Vagina (tissue), 2 donors: Measurements from ENCODE around the gene MED17. TPM values are rescaled to one million over a fixed set of nuclear protein-coding genes. Genes with fewer than 3 reads are reported as not detected.

ENCODE experiments used
- DNase-seq, 2 donors: peaks; one replicate each; pipeline ENCODE4 v3.0.0-alpha.2; 2017; ENCODE audit errors: extremely low spot score in 2 of 2
- H3K27ac ChIP-seq: fragments of 200-600 bp; sonication (generic); one replicate; pipeline ENCODE4 v1.5.1; 2019
- H3K27me3 ChIP-seq: fragments of 200-600 bp; sonication (generic); one replicate; pipeline ENCODE4 v1.5.1; 2019
- H3K36me3 ChIP-seq, 2 donors: fragments of 200-600 bp; sonication (generic); one replicate each; pipeline ENCODE4 v1.5.1; 2017 to 2019
- H3K4me1 ChIP-seq: fragments of 200-600 bp; sonication (generic); one replicate; pipeline ENCODE4 v1.5.1; 2019
- H3K4me3 ChIP-seq, 2 donors: fragments of 200-600 bp; sonication (generic); 1 replicate in 1 of 2; 2 replicates in 1 of 2; pipeline ENCODE4 v1.5.1; 2016 to 2019
- H3K9me3 ChIP-seq: fragments of 200-600 bp; sonication (generic); one replicate; pipeline ENCODE4 v1.5.1; 2019
- POLR2A ChIP-seq, 2 donors: fragments of 450-650 bp; IDR thresholded peaks; one replicate each; pipeline ENCODE4 v1.6.1; 2017; ENCODE audit warnings: antibody characterized with exemption in 2 of 2, mild to moderate bottlenecking in 2 of 2, moderate library complexity in 2 of 2
- POLR2AphosphoS5 ChIP-seq, 2 donors: sonication (generic); formaldehyde crosslinking; IDR thresholded peaks; one replicate each; pipeline ENCODE4 v1.9.0; 2017; ENCODE audit warnings: antibody characterized with exemption in 2 of 2, mild to moderate bottlenecking in 2 of 2, low read depth in 1 of 2; ENCODE audit not compliant: insufficient read depth in 1 of 2
- intact Hi-C: fragments of 100-400 bp; cut with DNase I; formaldehyde crosslinking; loops from one replicate; pipeline ENCODE4 v1.15.1; 2023
- total RNA-seq: library from RNA; depleted of rRNA; stranded (reverse); fragments of >200 nt; gene quantifications from one replicate; pipeline ENCODE4 v1.2.3, GENCODE V29; 2016
- TF ChIP-seq, protein P1 (sequence below), 3 experiments: fragments of 450-650 bp in 2 of 3; fragments of 200-600 bp in 1 of 3; sonication (generic) in 1 of 3; IDR thresholded peaks; one replicate each; pipeline ENCODE4 v1.5.1; 2017 to 2019; ENCODE audit warnings: antibody characterized with exemption in 3 of 3, mild to moderate bottlenecking in 2 of 3, moderate library complexity in 2 of 3

The MED17 gene
- total RNA-seq, 1 donor from 2014 or later, result 29.0 TPM

DNA sequence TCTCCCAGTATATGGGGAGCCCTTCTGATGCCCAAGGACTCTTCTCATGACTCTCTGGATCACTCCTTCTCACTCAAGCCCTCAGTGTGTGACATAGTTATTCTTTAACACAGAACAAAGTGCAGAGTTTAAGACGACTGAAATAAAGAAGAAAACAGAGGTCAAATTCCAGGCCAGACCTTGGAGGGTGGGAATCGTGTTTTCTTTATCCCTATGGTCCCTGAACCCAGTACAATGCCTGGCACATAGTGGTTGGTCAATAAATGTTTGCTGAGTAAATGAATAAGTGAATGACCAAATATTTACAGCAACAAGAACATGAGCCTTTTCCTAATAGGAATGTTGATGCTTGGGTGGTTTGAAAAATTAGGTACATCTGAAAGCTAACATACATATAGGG lies 37.5 kb downstream of the MED17 start:
- no peaks in the 10 kb centered on the region for H3K9me3 ChIP-seq
- intact Hi-C loops, result no loop called here
- no peak for DNase-seq
- H3K36me3 ChIP-seq, result no peaks in the 10 kb centered on the region
- no peak overlapping the region for H3K27ac ChIP-seq
- H3K4me3 ChIP-seq, result no peak overlapping the region
- H3K4me1 ChIP-seq, result no peaks in the 10 kb centered on the region
- no peaks in the 10 kb centered on the region for H3K27me3 ChIP-seq
- TF ChIP-seq POLR2AphosphoS5 (IDR thresholded peaks at IDR 0.05; ENCODE audit: insufficient read depth in 1 of 2, low read depth in 1 of 2) (no peak), POLR2A (IDR thresholded peaks at IDR 0.05) (no peak)
- TF ChIP-seq, protein P1, sequence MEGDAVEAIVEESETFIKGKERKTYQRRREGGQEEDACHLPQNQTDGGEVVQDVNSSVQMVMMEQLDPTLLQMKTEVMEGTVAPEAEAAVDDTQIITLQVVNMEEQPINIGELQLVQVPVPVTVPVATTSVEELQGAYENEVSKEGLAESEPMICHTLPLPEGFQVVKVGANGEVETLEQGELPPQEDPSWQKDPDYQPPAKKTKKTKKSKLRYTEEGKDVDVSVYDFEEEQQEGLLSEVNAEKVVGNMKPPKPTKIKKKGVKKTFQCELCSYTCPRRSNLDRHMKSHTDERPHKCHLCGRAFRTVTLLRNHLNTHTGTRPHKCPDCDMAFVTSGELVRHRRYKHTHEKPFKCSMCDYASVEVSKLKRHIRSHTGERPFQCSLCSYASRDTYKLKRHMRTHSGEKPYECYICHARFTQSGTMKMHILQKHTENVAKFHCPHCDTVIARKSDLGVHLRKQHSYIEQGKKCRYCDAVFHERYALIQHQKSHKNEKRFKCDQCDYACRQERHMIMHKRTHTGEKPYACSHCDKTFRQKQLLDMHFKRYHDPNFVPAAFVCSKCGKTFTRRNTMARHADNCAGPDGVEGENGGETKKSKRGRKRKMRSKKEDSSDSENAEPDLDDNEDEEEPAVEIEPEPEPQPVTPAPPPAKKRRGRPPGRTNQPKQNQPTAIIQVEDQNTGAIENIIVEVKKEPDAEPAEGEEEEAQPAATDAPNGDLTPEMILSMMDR (IDR thresholded peaks at IDR 0.05), result no peak

DNA sequence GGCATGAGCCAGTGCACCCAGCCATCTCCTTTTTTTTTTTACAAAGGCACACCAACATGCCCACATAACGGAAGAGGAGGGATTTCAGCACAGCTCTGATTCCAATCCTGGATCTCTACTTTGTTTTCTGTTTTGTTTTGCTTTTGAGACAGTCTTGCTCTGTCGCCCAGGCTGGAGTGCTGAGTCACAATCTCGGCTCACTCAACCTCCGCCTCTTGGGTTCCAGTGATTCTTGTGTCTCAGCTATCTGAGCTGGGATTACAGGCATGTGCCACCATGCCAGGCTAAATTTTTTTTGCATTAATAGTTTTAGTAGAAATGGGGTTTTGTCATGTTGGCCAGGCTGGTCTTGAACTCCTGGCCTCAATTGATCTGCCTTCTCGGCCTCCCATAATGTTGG lies 38.3 kb downstream of the MED17 start:
- H3K27me3 ChIP-seq, result no peaks in the 10 kb centered on the region
- intact Hi-C loops, result no loop called here
- no peaks in the 10 kb centered on the region for H3K9me3 ChIP-seq
- DNase-seq, result no peak
- no peak overlapping the region for H3K4me3 ChIP-seq
- H3K36me3 ChIP-seq, result no peaks in the 10 kb centered on the region
- TF ChIP-seq, protein P1 (IDR thresholded peaks at IDR 0.05), result no peak
- TF ChIP-seq POLR2AphosphoS5 (IDR thresholded peaks at IDR 0.05; ENCODE audit: insufficient read depth in 1 of 2, low read depth in 1 of 2), result no peak
- TF ChIP-seq POLR2A (IDR thresholded peaks at IDR 0.05), result no peak
- no peaks in the 10 kb centered on the region for H3K4me1 ChIP-seq
- H3K27ac ChIP-seq, result no peak overlapping the region

DNA sequence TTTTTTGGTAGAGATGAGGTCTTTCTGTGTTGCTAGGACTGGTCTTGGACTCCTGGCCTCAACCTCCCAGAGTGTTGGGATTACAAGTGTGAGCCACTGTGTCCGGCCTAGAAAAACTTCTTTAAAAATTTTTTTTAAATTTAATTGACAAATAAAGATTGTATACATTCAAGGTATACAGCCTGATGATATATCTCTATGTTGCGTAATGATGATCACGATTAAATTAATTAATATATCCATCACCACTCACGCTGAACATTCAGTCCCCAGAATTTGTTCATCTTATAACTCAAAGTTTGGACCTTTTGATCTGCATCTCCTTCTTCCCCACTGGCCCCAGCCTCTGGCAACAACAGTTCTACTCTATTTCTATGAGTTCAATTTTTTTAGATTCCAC lies 39.1 kb downstream of the MED17 start:
- H3K27me3 ChIP-seq, result no peaks in the 10 kb centered on the region
- no peaks in the 10 kb centered on the region for H3K9me3 ChIP-seq
- DNase-seq, result no peak
- no peaks in the 10 kb centered on the region for H3K4me1 ChIP-seq
- no peaks in the 10 kb centered on the region for H3K36me3 ChIP-seq
- intact Hi-C loops, result no loop called here
- no peak overlapping the region for H3K4me3 ChIP-seq
- TF ChIP-seq POLR2AphosphoS5 (IDR thresholded peaks at IDR 0.05; ENCODE audit: insufficient read depth in 1 of 2, low read depth in 1 of 2) (no peak), POLR2A (IDR thresholded peaks at IDR 0.05) (no peak)
- TF ChIP-seq, protein P1 (IDR thresholded peaks at IDR 0.05), result no peak
- H3K27ac ChIP-seq, result no peak overlapping the region

DNA sequence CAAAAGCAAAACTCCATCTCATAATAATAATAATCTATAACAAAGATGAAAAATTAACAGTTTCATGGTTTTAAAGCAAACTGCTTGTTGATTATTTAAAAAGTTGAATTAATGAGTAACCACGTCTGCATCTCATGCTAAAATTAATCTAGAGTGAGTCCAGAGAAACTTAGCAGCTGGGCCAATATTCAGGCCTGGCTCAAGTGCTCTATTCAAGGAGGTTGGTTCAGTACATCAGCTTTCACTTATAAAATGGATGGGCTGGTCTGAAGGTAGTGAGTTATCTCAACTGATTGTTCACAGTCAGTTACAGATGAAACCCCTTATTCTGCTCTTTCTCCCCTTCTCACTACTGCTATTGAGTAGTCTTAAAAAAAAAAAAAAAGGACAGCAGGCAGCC lies 43.3 kb downstream of the MED17 start:
- intact Hi-C loops, result no loop called here
- Histone ChIP-seq H3K4me3 (no peak overlapping the region), H3K4me1 (no peaks in the 10 kb centered on the region), H3K27ac (no peak overlapping the region), H3K9me3 (no peaks in the 10 kb centered on the region), H3K27me3 (no peaks in the 10 kb centered on the region), H3K36me3 (no peaks in the 10 kb centered on the region)
- no peak for DNase-seq
- TF ChIP-seq POLR2A (IDR thresholded peaks at IDR 0.05) (no peak), POLR2AphosphoS5 (IDR thresholded peaks at IDR 0.05; ENCODE audit: insufficient read depth in 1 of 2, low read depth in 1 of 2) (no peak)
- TF ChIP-seq, protein P1 (IDR thresholded peaks at IDR 0.05), result no peak

DNA sequence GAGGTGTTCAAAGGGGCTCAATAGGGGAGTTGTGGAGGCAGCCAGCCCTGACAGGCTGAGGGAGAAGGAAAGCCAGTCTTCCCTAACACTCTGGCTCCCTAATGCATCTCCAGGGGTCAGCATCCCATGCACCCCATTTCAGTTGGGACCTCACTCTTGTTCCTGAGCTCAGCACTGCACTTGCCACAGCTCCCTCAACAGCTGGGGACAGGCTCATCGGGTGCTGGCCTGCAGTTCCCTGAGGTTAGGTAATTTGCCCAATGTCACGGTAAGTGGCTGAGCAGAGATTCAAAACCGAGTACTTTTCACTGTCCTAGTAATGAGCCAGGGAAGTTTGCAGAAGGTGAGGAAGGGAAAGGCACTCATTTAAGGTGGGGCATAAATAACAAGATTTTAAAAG lies 45.5 kb downstream of the MED17 start:
- intact Hi-C loops, result no loop called here
- no peak for DNase-seq

More for the DNA sequence above, 45.5 kb downstream of the MED17 start:
- no peaks in the 10 kb centered on the region for H3K36me3 ChIP-seq
- H3K27ac ChIP-seq, result no peak overlapping the region
- no peak overlapping the region for H3K4me3 ChIP-seq
- no peaks in the 10 kb centered on the region for H3K4me1 ChIP-seq
- TF ChIP-seq POLR2AphosphoS5 (IDR thresholded peaks at IDR 0.05; ENCODE audit: insufficient read depth in 1 of 2, low read depth in 1 of 2), result no peak
- TF ChIP-seq, protein P1 (IDR thresholded peaks at IDR 0.05), result no peak
- TF ChIP-seq POLR2A (IDR thresholded peaks at IDR 0.05), result no peak
- H3K9me3 ChIP-seq, result no peaks in the 10 kb centered on the region
- no peaks in the 10 kb centered on the region for H3K27me3 ChIP-seq
